ENCODE results near the gene ESYT3.
A peak's percentile ranks its signal among the peaks of the same experiment; 100 is the strongest.
"Not testable (repeated sequence)": the region's sequence is repeated elsewhere in the genome, so short reads cannot be mapped to it uniquely, and the experiment has no call there.

ESYT3 gene

DNA sequence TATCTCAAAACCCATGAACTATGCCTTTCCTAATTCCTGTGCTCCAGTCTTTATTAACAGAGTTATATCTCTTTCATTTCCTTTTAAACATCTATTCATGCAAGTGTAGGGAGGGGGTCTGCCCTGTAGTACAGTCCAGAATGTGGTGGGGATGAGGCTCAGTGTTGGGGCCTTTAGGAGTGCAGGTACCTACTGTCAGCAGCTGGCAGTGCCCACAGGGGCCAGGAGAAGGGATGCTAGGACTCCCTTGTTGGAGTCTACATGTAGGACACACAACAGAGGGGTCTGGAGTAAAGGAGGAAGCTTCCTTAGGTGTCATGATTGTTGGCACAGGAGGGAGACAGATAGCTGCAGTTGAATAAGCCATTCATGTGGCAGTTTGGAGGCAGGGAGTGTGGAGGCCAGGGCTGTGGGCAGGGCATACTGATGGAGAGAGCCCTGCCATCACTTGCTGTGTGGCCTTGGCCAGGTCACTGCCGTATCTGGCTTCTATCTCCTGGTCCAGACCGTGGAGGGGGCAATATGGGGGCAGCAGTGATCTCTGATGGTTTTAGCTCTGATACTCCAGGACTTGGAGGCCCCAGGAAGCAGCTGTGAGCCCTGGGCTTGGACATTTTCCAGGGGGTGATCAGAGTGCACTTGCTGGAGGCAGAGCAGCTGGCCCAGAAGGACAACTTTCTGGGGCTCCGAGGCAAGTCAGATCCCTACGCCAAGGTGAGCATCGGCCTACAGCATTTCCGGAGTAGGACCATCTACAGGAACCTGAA, 29.5 kb downstream of the ESYT3 start:
- no peak for DNase-seq

DNA sequence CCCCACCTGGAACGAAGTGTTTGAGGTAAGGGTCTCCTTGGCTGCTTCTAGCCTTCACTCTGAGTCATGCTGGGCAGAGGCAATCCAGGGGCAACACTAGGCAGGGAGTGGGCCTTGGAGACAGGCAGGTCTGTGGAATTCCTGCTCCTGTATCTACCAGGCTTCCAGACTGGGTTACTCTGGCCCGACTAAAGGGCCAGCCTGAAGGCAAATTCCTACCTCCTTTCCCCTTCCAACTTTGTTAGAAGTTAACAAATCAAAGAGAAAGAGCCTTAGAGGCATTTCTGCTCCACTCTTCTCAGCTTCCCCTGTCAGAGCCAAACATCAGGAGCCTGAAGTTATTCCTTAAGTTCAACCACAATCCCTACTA, 30.1 kb downstream of the ESYT3 start:
- no peak for DNase-seq

DNA sequence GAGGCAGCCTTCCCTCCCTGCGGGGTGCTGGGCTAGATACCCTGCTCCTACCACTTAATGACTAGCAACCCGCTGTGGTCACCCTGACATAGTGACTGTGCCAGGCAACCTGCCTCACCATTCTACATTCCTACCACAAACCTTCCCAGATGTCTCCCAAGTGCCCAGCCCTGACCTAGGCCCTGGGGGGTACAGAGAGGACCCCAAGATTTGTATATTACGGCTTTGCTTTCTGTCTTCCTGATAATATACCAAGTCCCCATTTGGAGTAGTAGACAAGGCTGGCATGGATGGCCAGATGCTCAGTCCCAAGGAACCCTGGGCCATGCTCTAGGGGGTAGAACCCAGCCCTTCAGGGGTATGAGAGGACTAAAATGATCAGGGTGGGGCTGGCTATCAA, 31.0 kb downstream of the ESYT3 start:
- no peak for DNase-seq

DNA sequence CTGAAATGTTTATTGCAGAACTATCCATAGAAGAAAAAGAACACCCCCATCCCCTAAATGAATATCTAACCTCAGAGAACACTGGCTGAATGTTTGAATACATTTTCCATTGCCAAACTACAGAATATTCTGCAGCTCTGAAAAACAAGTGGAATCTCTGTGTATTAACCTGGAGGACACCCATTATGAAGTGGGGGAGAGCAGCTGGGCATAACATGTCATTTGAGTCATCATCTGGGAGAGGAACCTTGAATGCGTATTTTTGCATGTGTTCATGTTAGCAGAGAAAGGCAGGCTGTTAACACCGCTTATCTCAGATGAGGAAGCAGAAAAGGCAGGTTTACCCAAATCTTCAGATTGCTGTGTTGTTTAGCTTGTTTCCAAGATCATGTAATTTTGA, 31.5 kb downstream of the ESYT3 start:
- DNase-seq = no peak

DNA sequence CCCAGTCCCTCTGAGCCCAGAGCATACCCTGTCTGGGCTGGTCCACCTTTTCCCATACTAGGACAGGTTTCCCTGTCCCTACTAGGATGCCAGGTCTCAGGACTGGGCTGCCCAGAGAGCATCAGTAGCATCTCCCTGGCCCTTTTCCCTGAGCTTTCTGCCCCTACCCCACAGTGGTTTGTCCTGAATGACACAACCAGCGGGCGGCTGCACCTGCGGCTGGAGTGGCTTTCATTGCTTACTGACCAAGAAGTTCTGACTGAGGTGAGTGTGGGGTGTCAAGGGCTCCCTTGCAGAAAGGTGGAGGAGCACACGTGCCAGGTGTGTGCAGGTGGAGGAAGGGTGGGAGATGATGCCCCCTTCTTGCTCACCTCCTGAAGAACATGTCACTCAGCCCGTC, 33.5 kb downstream of the ESYT3 start:
- no peak for DNase-seq

DNA sequence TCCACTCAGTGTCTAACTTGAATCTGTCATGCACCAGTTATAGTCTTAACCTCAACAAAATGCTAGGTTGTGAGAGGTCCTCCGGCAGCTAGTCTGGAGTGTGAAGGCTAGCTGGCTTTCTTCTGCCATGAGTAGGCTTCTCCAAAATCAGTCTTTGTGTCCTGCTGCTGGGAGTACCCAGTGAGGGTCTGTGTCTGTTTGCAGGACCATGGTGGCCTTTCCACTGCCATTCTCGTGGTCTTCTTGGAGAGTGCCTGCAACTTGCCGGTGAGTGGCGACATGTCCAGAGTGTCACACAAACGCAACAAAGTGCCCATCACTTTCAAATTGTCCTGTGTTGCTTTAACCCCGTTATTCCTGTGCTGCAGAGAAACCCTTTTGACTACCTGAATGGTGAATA, 34.0 kb downstream of the ESYT3 start:
- no peak for DNase-seq

DNA sequence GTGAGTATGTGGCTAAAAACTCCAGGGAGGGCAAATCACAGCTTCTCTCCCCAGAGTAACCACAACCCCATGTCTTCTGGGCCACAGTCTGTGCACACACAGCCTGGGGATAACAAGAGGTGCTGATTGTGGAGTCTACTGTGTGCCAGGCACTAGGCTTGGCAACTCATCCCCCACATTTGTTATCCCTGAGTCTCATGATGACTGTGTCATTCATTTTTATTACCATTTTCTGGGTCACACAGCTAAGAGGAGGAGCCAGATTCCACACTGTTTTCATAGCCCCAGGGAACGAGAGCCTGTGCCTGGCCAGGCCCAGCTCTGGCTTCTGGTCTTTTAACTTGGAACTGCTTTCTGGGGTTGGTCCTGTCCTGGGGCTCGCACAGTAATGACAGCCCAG, 34.5 kb downstream of the ESYT3 start:
- no peak for DNase-seq

DNA sequence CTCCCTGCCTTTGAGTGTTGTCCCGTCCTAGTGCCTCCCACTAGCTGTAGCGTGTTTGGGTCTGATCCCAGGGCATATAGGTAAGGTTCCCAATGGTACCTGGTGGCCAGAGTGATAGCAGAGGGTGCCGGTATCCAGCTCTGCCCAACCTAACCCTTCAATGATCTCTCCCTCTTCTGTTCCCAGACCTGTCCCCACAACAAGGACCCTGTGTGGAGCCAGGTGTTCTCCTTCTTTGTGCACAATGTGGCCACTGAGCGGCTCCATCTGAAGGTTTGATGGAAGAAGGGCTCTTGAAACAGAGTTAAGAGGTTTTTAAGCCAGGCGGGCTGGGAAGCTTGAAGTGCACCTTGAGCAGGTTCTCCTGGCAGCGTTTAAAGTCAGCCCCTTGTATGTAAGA, 35.5 kb downstream of the ESYT3 start:
- no peak for DNase-seq

DNA sequence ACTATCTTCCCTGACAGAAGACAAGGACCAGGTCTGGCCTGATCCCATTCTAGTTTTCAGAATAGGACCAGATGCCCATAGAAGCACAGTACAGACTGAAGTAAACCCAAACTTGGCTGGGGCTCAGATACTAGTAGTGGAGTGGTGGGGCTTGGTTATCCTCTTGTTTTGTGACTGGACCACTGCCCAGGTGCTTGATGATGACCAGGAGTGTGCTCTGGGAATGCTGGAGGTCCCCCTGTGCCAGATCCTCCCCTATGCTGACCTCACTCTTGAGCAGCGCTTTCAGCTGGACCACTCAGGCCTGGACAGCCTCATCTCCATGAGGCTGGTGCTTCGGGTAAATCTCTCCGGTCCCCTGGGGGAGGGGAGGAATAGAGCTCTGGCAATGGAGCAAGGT, 36.3 kb downstream of the ESYT3 start:
- DNase-seq = no peak

DNA sequence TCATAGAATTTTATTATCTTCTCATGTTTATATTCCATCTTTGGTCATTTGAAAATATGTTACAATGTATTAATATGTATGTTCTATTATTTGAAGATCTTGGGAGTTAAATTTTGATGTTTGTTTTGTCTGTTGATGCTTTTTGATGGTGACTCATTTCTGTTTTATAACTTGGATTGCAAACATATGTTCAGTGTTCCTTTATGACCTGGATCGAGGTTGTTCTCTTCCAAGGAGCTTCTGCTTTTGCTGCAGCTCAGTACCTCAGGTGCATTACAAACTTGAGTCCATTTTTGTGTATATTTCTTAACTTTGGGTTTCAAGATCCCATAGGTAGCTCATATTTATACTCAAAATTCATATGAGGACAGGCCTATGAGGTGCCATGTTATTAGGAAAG, 37.1 kb downstream of the ESYT3 start:
- DNase-seq = no peak

DNA sequence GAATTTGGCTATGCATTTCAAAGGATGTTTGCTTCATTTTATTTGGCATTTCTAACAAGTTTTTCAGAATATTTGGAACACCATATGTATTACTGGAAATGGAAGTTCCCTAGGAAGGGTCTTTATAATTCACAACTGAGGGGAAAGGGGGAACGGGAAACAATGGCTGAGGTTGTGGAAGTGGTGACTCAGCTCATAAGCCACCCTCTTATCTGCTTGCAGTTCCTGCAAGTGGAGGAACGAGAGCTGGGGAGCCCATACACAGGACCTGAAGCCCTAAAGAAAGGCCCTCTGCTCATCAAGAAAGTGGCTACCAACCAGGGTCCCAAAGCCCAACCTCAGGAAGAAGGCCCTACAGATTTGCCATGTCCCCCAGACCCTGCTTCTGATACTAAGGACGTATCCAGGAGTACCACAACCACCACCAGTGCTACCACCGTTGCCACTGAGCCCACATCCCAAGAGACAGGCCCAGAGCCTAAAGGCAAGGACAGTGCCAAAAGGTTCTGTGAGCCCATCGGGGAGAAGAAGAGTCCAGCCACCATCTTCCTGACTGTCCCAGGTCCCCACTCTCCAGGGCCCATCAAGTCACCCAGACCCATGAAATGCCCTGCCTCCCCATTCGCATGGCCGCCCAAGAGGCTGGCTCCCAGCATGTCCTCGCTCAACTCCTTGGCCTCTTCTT, 37.9 kb downstream of the ESYT3 start:
- DNase-seq = no peak

DNA sequence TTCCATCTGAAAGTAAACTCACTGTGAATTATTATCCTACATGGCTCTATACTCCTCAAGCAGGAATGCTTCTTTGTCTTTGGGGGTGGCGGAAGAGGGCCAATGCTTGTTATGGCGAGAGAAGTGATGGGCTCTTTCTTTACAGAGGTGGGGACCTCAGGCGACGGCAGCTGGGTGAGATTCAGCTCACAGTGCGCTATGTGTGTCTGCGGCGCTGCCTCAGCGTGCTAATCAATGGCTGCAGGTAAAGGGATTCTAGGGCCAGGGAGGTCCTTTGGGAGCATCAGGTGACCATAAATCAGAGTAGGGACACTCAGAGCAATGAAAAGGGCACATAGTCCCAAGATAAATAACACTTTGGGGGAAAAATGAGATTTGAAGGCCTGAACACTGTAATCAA, 39.0 kb downstream of the ESYT3 start:
- DNase-seq = no peak

DNA sequence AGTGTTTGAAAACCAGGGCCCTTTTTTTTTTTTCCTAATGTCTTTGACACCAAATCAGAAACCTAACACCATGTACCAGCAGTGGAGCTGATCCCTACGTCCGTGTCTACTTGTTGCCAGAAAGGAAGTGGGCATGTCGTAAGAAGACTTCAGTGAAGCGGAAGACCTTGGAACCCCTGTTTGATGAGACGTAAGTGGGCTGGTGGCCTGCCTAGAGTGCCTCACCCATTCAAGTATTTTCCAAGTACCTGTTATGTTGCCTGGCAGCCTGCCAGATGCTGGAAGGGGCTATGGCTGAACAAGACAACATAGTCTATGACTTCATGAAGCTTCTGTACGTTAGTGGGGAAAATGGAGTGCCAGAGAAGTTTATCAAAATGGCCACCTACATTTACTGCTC, 39.7 kb downstream of the ESYT3 start:
- no peak for DNase-seq

DNA sequence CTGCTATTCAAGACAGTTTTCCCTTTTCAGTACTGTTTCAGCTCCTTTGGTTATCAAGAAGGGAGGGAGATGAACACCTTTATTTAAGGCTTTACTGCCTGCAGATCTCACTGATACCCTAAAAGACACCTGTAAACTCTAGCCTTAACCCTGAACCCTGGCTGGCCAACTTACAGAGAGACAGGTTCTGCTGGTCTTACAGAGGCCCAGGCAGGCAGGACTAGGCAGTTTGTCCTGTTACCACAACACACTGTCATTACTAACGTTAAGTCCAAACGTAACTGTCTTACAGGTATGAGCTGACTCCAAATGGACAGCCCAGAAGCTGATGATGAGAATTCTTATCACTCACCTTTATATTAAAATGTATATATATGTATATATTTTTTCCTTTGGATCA, 42.1 kb downstream of the ESYT3 start:
- DNase-seq = no peak

DNA sequence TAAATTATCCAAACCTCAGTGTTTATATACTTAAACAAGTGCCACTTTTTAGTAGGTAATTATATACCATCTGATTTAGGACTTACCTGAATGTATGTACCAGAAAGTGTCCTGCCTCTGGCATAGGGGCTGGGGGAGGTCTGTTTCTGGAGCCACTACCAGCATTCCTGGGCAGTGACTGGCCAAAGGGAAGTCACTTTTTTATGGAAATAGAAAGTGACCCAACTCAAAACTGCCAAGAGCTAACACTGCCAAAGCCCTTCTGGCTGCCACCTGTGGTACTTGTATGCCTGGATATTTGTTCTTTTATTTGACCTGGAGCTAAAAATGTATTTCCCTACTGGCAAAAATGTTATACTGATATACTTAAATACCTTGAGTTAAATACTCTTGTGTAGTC, 42.7 kb downstream of the ESYT3 start:
- DNase-seq = no peak

DNA sequence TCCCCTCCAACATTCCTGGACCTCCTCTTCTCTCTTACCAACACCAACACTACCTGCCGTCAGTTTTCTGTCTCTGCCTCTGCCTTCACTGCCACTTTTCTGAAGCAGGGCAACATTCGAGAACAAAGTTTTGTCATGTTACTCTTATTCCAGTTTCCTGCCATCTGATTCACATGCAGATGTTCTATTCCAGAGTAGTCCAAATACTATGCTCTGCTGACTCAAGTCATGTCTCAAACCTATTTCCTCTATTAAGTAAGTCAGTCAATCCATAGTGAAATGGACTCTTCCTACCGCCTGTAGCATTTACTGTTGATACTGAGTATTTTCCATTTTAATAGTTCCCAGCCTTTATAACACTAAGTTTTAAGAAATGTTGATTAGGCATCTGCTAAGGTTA, 43.4 kb downstream of the ESYT3 start:
- no peak for DNase-seq

DNA sequence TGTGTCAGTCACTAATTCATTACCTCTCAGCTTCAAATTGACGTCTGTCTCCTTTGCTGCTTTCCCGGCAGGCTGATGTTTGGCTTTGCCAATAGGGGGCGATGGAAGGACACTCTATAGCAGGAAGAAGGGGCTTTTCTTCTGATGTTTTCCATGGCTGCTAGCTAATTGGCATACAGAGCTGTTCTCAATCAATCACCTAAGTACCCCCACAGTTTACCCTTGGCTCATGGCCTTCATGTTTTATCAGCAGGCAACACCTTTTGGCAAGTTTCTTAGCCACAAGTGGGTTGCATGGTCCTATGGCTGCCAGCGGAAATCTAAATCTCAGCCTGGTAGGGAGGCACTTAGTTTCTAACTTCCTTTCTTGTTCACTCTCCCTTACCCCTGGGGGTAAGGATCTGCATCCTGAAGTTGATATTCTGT, 45.0 kb downstream of the ESYT3 start:
- peak; percentile 28 for DNase-seq

DNA sequence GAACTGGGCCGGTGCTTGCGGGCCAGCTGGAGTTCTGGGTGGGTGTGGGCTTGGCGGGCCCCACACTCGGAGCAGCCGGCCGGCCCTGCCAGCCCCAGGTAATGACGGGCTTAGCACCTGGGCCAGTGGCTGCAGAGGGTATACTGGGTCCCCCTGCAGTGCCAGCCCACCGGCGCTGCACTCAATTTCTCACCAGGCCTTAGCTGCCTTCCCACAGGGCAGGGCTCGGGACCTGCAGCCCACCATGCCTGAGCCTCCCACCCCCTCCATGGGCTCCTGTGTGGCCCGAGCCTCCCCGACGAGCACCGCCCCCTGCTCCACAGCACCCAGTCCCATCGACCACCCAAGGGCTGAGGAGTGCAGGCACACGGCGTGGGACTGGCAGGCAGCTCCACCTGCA, 50.3 kb downstream of the ESYT3 start:
- DNase-seq = not testable (repeated sequence)

DNA sequence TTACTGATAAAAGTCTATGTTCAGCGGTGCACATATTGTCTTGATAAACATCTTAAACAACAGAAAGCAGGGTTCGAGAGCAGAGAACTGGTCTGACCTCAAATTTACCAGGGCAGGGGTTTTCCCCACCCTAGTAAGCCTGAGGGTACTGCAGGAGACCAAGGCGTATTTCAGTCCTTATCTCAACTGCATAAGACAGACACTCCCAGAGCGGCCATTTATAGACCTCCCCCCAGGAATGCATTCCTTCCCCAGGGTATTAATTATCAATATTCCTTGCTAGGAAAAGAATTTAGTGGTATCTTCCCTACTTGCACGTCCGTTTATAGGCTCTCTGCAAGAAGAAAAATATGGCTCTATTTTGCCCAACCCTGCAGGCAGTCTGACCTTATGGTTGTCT, 52.2 kb downstream of the ESYT3 start:
- not testable (repeated sequence) for DNase-seq

DNA sequence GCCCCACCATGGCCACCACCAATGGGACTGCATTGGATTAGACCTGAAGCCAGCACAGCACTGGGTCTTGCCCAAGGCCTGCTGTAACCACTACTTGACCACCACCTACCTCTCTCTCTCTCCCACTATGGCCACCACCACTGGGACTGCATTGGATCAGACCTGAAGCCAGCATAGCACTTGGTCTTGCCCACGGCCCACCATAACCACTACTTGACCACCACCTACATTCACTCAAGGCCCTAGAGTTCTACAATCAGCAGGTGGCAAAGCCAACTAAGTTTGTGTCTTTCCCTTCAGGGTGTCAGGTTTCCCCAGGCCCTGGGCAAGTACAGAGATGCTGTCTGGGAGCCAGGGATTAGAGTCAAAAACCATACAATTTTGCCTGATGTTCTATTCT, 57.6 kb downstream of the ESYT3 start:
- DNase-seq = no peak

DNA sequence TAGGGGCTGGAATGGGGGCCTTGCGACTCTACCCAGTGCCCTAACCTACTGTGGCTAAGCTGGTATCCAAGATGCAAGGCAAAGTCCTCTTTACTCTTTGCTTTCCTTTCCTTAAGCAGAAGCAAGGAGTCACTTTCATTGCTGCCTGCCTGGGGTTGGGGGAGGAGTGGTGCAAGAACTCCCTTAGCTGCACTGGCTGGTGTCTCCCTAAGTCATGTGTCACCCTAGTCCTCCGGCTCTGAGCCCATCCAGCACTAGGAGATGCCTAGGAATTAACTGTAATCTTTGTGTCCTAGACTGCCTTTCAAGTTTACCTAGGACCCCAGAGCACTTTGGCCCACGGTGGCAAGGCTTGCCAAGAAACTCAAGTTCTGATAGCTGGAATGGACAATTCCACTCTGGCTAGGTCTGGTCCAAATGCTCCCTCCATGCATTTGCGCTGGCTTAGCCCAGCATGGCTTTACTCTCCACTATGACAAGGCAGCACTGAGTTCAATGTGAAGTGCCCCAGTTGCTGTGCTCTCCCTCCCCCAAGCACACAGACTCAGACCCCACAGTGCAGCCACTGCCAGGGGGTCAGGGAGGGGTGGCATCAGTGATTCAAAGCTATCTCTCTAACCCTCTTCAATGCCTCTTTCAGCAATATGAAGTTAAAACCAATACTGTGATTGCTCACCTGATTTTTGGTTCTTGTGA, 58.7 kb downstream of the ESYT3 start:
- DNase-seq = no peak

DNA sequence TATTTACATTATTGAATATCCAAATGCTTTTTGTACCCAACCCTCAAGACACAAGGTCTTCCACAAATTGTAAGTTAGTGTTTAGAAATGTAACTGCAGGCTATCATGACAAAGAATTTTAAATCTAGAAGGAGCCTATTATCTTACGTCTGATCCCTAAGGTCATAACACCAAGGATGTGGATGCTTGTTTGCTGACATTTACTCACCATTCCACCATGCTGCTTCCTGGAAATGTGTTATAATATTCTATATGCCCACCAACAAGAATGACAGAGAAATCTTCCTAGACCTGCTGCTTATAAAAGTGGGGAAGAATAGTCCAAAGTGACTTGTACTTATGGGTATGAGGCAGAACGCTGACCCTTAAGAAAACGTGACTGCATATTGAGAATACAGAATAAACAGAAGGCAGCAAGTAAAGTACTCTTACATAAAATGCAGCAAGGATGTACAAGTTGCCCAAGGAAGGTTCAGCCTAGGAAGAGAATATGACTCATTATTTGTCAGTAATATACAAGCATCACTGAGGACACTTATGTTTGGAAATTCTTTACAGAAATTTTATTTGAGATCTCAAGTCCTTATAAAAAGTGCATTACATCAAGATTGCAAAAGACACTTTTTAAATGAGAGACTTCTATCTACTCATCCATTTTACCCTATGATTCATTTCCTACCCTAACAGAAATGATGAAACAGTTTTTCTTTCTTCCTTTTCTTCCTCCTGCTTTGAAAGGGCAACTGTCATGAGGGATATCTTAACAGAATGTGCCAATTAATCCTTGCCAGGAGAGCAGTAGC, 59.6 kb downstream of the ESYT3 start:
- DNase-seq = no peak

DNA sequence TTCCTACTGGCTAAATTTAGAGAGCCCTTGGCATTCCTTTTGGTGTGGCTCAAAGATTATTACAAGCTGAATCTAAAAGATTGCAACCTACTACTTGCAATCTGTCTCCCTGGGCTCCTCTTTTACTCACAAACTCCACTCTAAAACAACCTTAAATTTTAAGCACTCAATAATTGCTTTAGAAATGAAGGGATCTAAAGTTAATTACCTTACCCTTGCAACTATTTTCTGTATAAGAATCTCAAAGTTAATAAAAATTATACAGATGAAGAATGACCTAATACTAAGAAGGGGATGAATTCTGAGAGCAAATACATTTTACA, 60.2 kb downstream of the ESYT3 start:
- no peak for DNase-seq

DNA sequence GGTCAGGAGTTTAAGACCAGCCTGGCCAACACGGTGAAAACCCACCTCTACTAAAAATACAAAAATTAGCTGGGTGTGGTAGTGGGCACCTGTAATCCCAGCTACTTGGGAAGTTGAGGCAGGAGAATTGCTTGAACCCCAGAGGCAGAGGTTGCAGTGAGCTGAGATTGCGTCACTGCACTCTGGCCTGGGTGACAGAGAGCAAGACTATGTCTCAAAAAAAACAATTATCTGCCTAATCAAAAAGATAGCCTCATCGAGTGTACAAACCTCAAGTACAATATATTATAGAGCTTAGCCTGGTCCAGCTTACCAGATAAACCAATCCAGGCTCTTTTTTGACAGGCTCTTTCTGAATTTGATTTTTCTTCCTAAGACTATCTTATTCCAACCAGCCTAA, 61.2 kb downstream of the ESYT3 start:
- not testable (repeated sequence) for DNase-seq

Measured in NCI-H446 treated with DMSO at 0.1 percent for 48 hours (cell line).